Colonic mucosa (tissue), 4 donors: Measurements from ENCODE around the gene PLEKHG5. TPM values are rescaled to one million over a fixed set of nuclear protein-coding genes. Genes with fewer than 3 reads are reported as not detected.

Experiments used
- DNase-seq: peaks from one replicate; pipeline ENCODE4 v3.0.0-alpha.2; 2020
- H3K27ac ChIP-seq: fragments of 200-600 bp; one replicate; pipeline ENCODE4 v1.8.0; 2021
- H3K27me3 ChIP-seq: fragments of 200-600 bp; one replicate; pipeline ENCODE4 v1.8.0; 2021
- H3K36me3 ChIP-seq: fragments of 200-600 bp; one replicate; pipeline ENCODE4 v1.8.0; 2021
- H3K4me1 ChIP-seq: fragments of 200-600 bp; one replicate; pipeline ENCODE4 v1.8.0; 2021; ENCODE audit warnings: mild to moderate bottlenecking
- H3K4me3 ChIP-seq: fragments of 200-600 bp; one replicate; pipeline ENCODE4 v1.8.0; 2021
- H3K9ac ChIP-seq, 2 donors: one replicate each; pipeline ENCODE4 v1.7.0; 2013; ENCODE audit warnings: control low read depth in 2 of 2, low read depth in 2 of 2, low read length in 2 of 2
- H3K9me3 ChIP-seq: fragments of 200-600 bp; one replicate; pipeline ENCODE4 v1.8.0; 2021
- CTCF ChIP-seq: fragments of 200-600 bp; IDR thresholded peaks from one replicate; pipeline ENCODE4 v1.8.0; 2022; ENCODE audit warnings: antibody characterized with exemption, mild to moderate bottlenecking
- intact Hi-C: fragments of 100-400 bp; cut with DNase I; formaldehyde crosslinking; loops from one replicate; pipeline ENCODE4 v1.14.1; 2022
- total RNA-seq, 2 donors: library from RNA; stranded (reverse); fragmentation: NEBNext Ultra II Directional in 1 of 2; extraction: Animal tissue kit (Norgen Biotek cat#: 25700) in 1 of 2; gene quantifications; one replicate each; pipeline ENCODE4 v1.2.1, GENCODE V29; 2021
- donor health status: healthy.
- donor health status: DM: no; HTN: no; CAD: no.
- donor health status: DM: no; HTN: no; CAD: no.

PLEKHG5 gene
- total RNA-seq, 2 donors from 2014 or later: 13.9 to 19.6 TPM

GRCh38 chr1:6531996-6532395 lies 40.5 kb upstream of the PLEKHG5 start:
- no peak overlapping the region for H3K9ac ChIP-seq
- H3K4me1 ChIP-seq: no peaks in the 10 kb centered on the region
- no peak for TF ChIP-seq CTCF
- intact Hi-C loops: no loop called here
- DNase-seq: no peak
- no peak overlapping the region for H3K27ac ChIP-seq
- H3K36me3 ChIP-seq: peaks cover 18% of the 10 kb centered on the region
- no peaks in the 10 kb centered on the region for H3K27me3 ChIP-seq
- H3K4me3 ChIP-seq: no peak overlapping the region
- H3K9me3 ChIP-seq: no peaks in the 10 kb centered on the region

DNA sequence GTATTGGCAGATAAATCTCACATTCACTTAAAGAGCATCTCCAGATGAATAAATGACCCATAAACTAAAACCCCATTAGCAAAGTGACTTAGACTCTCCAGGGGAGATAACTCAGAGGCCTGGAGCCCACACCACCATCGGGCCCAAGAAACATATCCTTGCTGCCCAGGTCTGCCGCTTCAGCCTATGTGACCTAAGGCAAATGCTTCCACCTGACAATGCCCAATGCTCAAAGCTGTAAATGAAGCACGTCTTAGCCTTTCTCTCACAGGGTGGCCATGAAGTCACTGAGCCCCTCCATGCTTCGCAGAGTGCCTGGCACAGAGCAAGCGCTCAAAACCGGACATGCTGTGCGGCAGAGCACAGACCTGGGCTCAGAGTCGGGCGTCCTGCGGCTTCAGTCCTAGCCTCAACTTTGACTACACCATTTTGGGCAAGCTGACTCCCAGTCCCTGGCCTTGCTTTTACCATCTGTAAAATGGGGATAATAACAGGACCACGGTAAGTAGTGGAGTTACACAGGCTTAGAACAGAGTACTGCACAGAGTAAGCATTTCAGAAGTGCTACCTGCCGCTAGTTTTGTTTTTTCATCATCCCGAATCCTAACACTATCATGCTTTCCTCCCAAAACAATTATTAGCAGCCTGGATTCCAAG lies 39.2 kb upstream of the PLEKHG5 start:
- H3K36me3 ChIP-seq: peaks cover 18% of the 10 kb centered on the region
- DNase-seq: no peak
- intact Hi-C loops: no loop called here

DNA sequence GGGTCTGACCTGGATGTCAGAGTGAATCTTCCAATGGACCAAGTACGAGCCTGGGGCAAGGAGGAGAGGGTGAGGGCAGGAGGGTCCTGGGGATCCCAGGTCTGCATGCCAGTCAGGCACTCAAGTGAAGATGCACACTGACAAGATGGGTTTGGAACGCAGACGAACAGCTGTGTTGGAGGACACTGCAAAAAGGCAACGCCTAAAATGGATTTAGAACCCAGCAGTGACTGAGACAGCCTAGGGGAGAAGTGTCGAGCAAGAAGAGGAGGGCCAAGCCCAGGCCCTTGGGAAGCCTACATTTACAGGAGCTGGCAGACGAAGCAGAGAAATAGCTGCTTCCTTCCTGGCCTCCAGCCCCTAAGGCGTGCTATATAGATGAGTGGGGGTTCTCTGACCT lies 37.0 kb upstream of the PLEKHG5 start:
- Histone ChIP-seq H3K4me1 (no peaks in the 10 kb centered on the region), H3K27me3 (no peaks in the 10 kb centered on the region), H3K9me3 (no peaks in the 10 kb centered on the region), H3K36me3 (peaks cover 22% of the 10 kb centered on the region), H3K27ac (no peak overlapping the region), H3K4me3 (no peak overlapping the region), H3K9ac (no peak overlapping the region)
- DNase-seq: no peak
- intact Hi-C loops: no loop called here
- no peak for TF ChIP-seq CTCF

More for the DNA sequence above, 39.2 kb upstream of the PLEKHG5 start:
- no peaks in the 10 kb centered on the region for H3K9me3 ChIP-seq
- H3K27me3 ChIP-seq: no peaks in the 10 kb centered on the region
- TF ChIP-seq CTCF: no peak
- H3K9ac ChIP-seq: no peak overlapping the region
- H3K27ac ChIP-seq: no peak overlapping the region
- H3K4me3 ChIP-seq: no peak overlapping the region
- no peaks in the 10 kb centered on the region for H3K4me1 ChIP-seq

GRCh38 chr1:6526316-6526715 lies 34.8 kb upstream of the PLEKHG5 start:
- H3K27ac ChIP-seq: no peak overlapping the region
- H3K27me3 ChIP-seq: no peaks in the 10 kb centered on the region
- no peaks in the 10 kb centered on the region for H3K9me3 ChIP-seq
- DNase-seq: no peak
- intact Hi-C loops: no loop called here
- no peaks in the 10 kb centered on the region for H3K4me1 ChIP-seq
- H3K36me3 ChIP-seq: peaks cover 4% of the 10 kb centered on the region
- H3K4me3 ChIP-seq: no peak overlapping the region
- H3K9ac ChIP-seq: no peak overlapping the region
- TF ChIP-seq CTCF: no peak

GRCh38 chr1:6523566-6523965 lies 32.1 kb upstream of the PLEKHG5 start:
- Histone ChIP-seq H3K4me3 (no peak overlapping the region), H3K27ac (no peak overlapping the region), H3K4me1 (no peaks in the 10 kb centered on the region), H3K27me3 (no peaks in the 10 kb centered on the region), H3K9me3 (no peaks in the 10 kb centered on the region), H3K36me3 (peaks cover 4% of the 10 kb centered on the region), H3K9ac (no peak overlapping the region)
- no peak for DNase-seq
- TF ChIP-seq CTCF: no peak
- intact Hi-C loops: no loop called here
